AG04449 (cell line): ENCODE data around the gene KICS2.

ENCODE experiments used
- CTCF ChIA-PET: fragments of 350-600 bp; formaldehyde crosslinking; extraction: SDS; loops from one replicate; lab custom pipeline; 2021; ENCODE audit warnings: antibody characterized with exemption; lab: Yijun Ruan, JAX
- POLR2A ChIA-PET: fragments of 400-600, 350-600 bp; formaldehyde crosslinking; extraction: SDS; loops from one replicate; lab custom pipeline; 2020; ENCODE audit warnings: antibody characterized with exemption, inconsistent platforms; lab: Yijun Ruan, JAX
- DNase-seq: peaks from one replicate; pipeline ENCODE4 v3.0.0-alpha.2; 2010; ENCODE audit warnings: low read depth, low spot score
- H3K4me3 ChIP-seq: 2 replicates; pipeline ENCODE4 v1.5.1; 2011; ENCODE audit warnings: low read depth, mild to moderate bottlenecking, control low read depth, low read length
- CTCF ChIP-seq: IDR thresholded peaks from one replicate; pipeline ENCODE4 v1.5.1; 2011; ENCODE audit warnings: mild to moderate bottlenecking, moderate library complexity, low read length, control low read depth, inconsistent platforms; ENCODE audit not compliant: insufficient read depth; ENCODE audit errors: missing control alignments

Gene KICS2

GRCh38 chr12:64177001-64177400 is 45.1 kb downstream of the KICS2 start:
- H3K4me3 ChIP-seq: no peak overlapping the region
- no peak for DNase-seq
- TF ChIP-seq CTCF: no peak
- ChIA-PET POLR2A (no interaction called here), CTCF (no interaction called here)

- ChIA-PET POLR2A (no interaction called here), CTCF (no interaction called here)
- no peak for TF ChIP-seq CTCF
- H3K4me3 ChIP-seq: no peak overlapping the region
- DNase-seq: no peak
Observed at GRCh38 chr12:64175254-64175945, 46.7 kb downstream of the KICS2 start.

DNA sequence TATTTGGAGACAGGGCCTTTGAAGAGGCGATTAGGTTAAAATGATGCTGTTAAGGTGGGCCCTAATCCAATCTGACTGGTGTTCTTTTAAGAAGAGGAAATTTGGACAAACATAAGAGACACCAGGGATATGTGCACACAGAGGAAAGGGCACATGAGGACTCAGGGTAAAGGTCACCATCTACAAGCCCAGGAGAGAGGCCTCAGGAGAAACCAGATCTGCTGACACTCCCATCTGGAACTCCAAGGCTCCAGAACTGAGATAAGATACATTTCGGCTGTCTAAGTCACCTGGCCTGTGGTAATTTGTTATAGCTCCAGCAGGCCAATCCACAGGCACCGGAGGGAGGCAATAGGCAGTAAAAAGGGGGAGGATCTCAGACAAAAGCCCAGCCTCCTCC is 48.6 kb downstream of the KICS2 start:
- ChIA-PET POLR2A (no interaction called here), CTCF (interaction anchor here (1.0 kb wide), 1 partner anchor 10 kb away, joined by 3 read pairs; no protein-coding TSS in a partner anchor)
- TF ChIP-seq CTCF: no peak
- no peak for DNase-seq
- H3K4me3 ChIP-seq: no peak overlapping the region
